T-helper 1 cell treated with Interleukin-12 subunit alpha and Interleukin-12 subunit beta and Interleukin-4 antibody, amounts not matched to agents 30 μg/mL and 1 μg/mL, for 36 hours (primary cell): ENCODE data around the gene CLCN7.
"Not testable (repeated sequence)": the region's sequence is repeated elsewhere in the genome, so short reads cannot be mapped to it uniquely, and the experiment has no call there.

Experiments
- H3K27ac Mint-ChIP-seq: one replicate; pipeline ENCODE4 v1.8.0; 2021; ENCODE audit warnings: mild to moderate bottlenecking, mixed read lengths
- H3K27me3 Mint-ChIP-seq: one replicate; pipeline ENCODE4 v1.8.0; 2021; ENCODE audit warnings: low read depth, mixed read lengths
- H3K36me3 Mint-ChIP-seq: one replicate; pipeline ENCODE4 v1.8.0; 2021; ENCODE audit warnings: low read depth, mixed read lengths
- H3K4me1 Mint-ChIP-seq: one replicate; pipeline ENCODE4 v1.8.0; 2021; ENCODE audit warnings: low read depth, mixed read lengths
- H3K4me3 Mint-ChIP-seq: one replicate; pipeline ENCODE4 v1.8.0; 2021; ENCODE audit warnings: mild to moderate bottlenecking, moderate library complexity, mixed read lengths
- H3K9me3 Mint-ChIP-seq: one replicate; pipeline ENCODE4 v1.8.0; 2021; ENCODE audit warnings: mixed read lengths

CLCN7 gene

GRCh38 chr16:1485847-1486496 is 11.1 kb upstream of the CLCN7 start:
- no peak overlapping the region for H3K27ac Mint-ChIP-seq
- H3K4me3 Mint-ChIP-seq = no peak overlapping the region

GRCh38 chr16:1481906-1482835 is 7.3 kb upstream of the CLCN7 start:
- no peak overlapping the region for H3K27ac Mint-ChIP-seq
- no peaks in the 10 kb centered on the region for H3K4me1 Mint-ChIP-seq
- H3K36me3 Mint-ChIP-seq = no peaks in the 10 kb centered on the region
- H3K9me3 Mint-ChIP-seq = no peaks in the 10 kb centered on the region
- no peak overlapping the region for H3K4me3 Mint-ChIP-seq
- no peaks in the 10 kb centered on the region for H3K27me3 Mint-ChIP-seq

More at GRCh38 chr16:1485847-1486496, 11.1 kb upstream of the CLCN7 start:
- Mint-ChIP-seq H3K27me3 (no peaks in the 10 kb centered on the region), H3K9me3 (no peaks in the 10 kb centered on the region), H3K36me3 (no peaks in the 10 kb centered on the region), H3K4me1 (no peaks in the 10 kb centered on the region)

GRCh38 chr16:1478937-1479336 is 4.1 kb upstream of the CLCN7 start:
- not testable (repeated sequence) for H3K36me3 Mint-ChIP-seq, H3K27me3 Mint-ChIP-seq, H3K9me3 Mint-ChIP-seq, H3K27ac Mint-ChIP-seq, H3K4me3 Mint-ChIP-seq, H3K4me1 Mint-ChIP-seq

- H3K4me1 Mint-ChIP-seq = peaks cover 11% of the 10 kb centered on the region
- no peak overlapping the region for H3K27ac Mint-ChIP-seq
- no peaks in the 10 kb centered on the region for H3K27me3 Mint-ChIP-seq
- H3K9me3 Mint-ChIP-seq = no peaks in the 10 kb centered on the region
- no peaks in the 10 kb centered on the region for H3K36me3 Mint-ChIP-seq
- no peak overlapping the region for H3K4me3 Mint-ChIP-seq
Observed at GRCh38 chr16:1477033-1477432, 2.2 kb upstream of the CLCN7 start.

GRCh38 chr16:1475552-1476114 is 805 bp upstream of the CLCN7 start:
- Mint-ChIP-seq H3K4me1 (peaks cover 14% of the 10 kb centered on the region), H3K27ac (peak overlapping the region; percentile 87), H3K9me3 (no peaks in the 10 kb centered on the region), H3K4me3 (peak overlapping the region; percentile 85), H3K27me3 (no peaks in the 10 kb centered on the region), H3K36me3 (no peaks in the 10 kb centered on the region)

GRCh38 chr16:1474082-1474795 is 589 bp downstream of the CLCN7 start:
- Mint-ChIP-seq H3K27me3 (no peaks in the 10 kb centered on the region), H3K4me3 (peak overlapping the region; percentile 63), H3K9me3 (no peaks in the 10 kb centered on the region), H3K36me3 (no peaks in the 10 kb centered on the region), H3K4me1 (peaks cover 18% of the 10 kb centered on the region), H3K27ac (peak overlapping the region; percentile 55)

- no peaks in the 10 kb centered on the region for H3K9me3 Mint-ChIP-seq
- no peaks in the 10 kb centered on the region for H3K36me3 Mint-ChIP-seq
- H3K27me3 Mint-ChIP-seq = no peaks in the 10 kb centered on the region
- peak overlapping the region; percentile 16 for H3K27ac Mint-ChIP-seq
- peak overlapping the region; percentile 65 for H3K4me3 Mint-ChIP-seq
- H3K4me1 Mint-ChIP-seq = peaks cover 18% of the 10 kb centered on the region
Observed at GRCh38 chr16:1472974-1473373, 1.9 kb downstream of the CLCN7 start.

- H3K4me3 Mint-ChIP-seq = no peak overlapping the region
- no peaks in the 10 kb centered on the region for H3K36me3 Mint-ChIP-seq
- no peaks in the 10 kb centered on the region for H3K27me3 Mint-ChIP-seq
- H3K4me1 Mint-ChIP-seq = peaks cover 18% of the 10 kb centered on the region
- H3K27ac Mint-ChIP-seq = no peak overlapping the region
- no peaks in the 10 kb centered on the region for H3K9me3 Mint-ChIP-seq
Observed at GRCh38 chr16:1471569-1472194, 3.1 kb downstream of the CLCN7 start.

GRCh38 chr16:1470481-1471251 is 4.2 kb downstream of the CLCN7 start:
- Mint-ChIP-seq H3K27me3 (no peaks in the 10 kb centered on the region), H3K4me3 (no peak overlapping the region), H3K27ac (no peak overlapping the region), H3K9me3 (no peaks in the 10 kb centered on the region), H3K4me1 (peaks cover 14% of the 10 kb centered on the region), H3K36me3 (no peaks in the 10 kb centered on the region)

- Mint-ChIP-seq H3K4me1 (peaks cover 14% of the 10 kb centered on the region), H3K27ac (no peak overlapping the region), H3K36me3 (no peaks in the 10 kb centered on the region), H3K4me3 (no peak overlapping the region), H3K27me3 (no peaks in the 10 kb centered on the region), H3K9me3 (no peaks in the 10 kb centered on the region)
Observed at GRCh38 chr16:1469693-1470201, 5.1 kb downstream of the CLCN7 start.

- H3K27ac Mint-ChIP-seq, H3K27me3 Mint-ChIP-seq, H3K4me3 Mint-ChIP-seq, H3K9me3 Mint-ChIP-seq, H3K36me3 Mint-ChIP-seq: not testable (repeated sequence)
- peaks cover 13% of the 10 kb centered on the region for H3K4me1 Mint-ChIP-seq
Observed at GRCh38 chr16:1469141-1469540, 5.7 kb downstream of the CLCN7 start.

- Mint-ChIP-seq H3K27me3 (no peaks in the 10 kb centered on the region), H3K4me3 (no peak overlapping the region), H3K9me3 (no peaks in the 10 kb centered on the region), H3K27ac (no peak overlapping the region), H3K36me3 (no peaks in the 10 kb centered on the region), H3K4me1 (peaks cover 11% of the 10 kb centered on the region)
Observed at GRCh38 chr16:1468426-1468810, 6.4 kb downstream of the CLCN7 start.

- Mint-ChIP-seq H3K4me3 (no peak overlapping the region), H3K27me3 (no peaks in the 10 kb centered on the region), H3K4me1 (peaks cover 8% of the 10 kb centered on the region), H3K36me3 (no peaks in the 10 kb centered on the region), H3K9me3 (no peaks in the 10 kb centered on the region), H3K27ac (no peak overlapping the region)
Observed at GRCh38 chr16:1466968-1467521, 7.8 kb downstream of the CLCN7 start.
